Activated CD8-positive, alpha-beta memory T cell treated with anti-CD3 and anti-CD28 coated beads, Interleukin-2, amount 50 U/mL, for 24 hours (primary cell): ENCODE measurements around the gene MAX.
"Not testable (repeated sequence)": the region's sequence is repeated elsewhere in the genome, so short reads cannot be mapped to it uniquely, and the experiment has no call there.

Experiments used
- DNase-seq: peaks from one replicate; pipeline ENCODE4 v3.0.0-alpha.2; 2020; ENCODE audit errors: extremely low read depth

Gene MAX

DNA sequence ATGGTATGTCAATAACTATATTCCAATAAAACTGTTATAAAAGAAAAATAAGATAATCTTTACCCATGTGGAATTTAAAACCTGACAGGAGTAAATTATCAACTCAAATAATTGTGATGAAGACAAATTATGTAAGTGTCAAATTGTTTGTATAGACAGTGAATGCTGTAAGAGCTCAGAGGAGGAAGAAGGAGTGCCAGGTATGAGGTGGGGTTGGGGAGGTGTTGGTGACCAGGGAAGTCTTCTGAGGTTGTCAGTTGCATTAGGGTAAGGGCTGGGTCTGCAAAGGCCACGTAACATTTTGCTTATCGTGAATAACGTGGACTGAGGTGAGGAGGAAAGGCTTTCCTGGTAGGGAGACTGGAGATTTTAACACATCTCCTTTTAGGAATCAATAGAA, 2.5 kb upstream of the MAX start:
- DNase-seq = no peak

DNA sequence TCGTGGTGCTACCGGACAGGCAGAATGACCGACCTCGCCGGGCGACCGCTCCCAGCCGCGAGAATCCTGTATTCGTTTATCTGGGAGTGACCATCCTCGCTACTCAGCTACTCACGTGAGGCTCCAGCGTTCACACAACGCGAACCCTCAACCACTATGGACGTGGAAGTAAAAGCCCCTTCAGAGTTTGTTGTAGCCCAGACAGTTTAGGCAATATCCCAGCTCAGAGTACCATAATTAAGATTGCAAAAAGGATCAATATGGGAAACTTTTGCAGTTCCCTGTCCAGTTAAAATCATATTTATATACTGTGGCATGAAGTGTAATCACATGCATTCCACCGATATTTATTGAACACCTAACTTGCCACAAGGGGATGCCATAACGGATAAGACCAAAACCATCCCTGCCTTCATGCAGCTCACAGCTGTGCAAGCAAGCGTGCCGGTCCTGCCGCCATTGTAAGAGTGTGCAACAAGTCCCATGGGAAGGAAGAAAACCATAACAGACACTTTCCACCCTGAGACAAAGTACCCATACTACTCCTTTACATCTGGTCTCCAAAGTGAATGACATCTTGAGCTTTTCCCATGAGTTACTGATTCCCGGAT, 938 bp upstream of the MAX start:
- no peak for DNase-seq

DNA sequence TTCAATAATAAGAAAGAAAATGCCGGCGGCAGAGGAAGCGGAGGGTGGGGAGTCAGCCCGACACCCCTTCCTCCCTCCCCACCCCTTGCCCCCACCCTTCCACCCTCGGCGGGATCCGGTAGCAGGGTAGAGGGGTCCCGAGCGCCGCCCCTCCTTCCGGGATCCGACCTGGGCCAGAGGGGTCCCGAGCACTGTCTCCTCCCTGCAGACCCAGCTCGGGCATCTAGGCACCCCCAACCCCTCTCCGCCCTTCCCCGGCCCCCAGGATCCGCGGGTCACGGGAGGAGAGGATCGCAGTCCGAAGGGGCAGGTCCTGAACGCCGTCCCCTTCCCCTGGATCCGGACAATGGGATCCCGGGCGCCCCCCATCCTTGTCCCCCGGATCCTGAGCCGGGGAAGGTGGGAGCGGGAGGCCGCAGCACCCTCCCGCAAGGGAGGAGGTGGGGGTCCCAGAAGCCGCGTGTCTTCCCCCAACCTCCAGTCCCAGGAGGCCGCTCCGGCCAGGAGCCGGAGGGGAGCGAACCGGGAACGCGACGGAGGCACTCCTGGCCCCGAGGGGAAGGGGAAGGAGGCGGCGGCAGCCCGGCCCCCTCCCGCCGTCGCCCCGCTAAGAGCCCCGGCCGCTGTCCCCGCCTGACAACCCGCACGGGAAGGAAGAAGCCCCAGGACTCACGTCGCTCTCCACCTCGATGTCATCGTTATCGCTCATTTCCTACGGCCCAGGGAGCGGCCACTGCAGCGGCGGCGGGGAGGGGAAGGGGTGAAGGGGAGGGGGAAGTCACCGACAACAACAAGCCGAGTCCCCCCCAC, 481 bp downstream of the MAX start:
- no peak for DNase-seq

DNA sequence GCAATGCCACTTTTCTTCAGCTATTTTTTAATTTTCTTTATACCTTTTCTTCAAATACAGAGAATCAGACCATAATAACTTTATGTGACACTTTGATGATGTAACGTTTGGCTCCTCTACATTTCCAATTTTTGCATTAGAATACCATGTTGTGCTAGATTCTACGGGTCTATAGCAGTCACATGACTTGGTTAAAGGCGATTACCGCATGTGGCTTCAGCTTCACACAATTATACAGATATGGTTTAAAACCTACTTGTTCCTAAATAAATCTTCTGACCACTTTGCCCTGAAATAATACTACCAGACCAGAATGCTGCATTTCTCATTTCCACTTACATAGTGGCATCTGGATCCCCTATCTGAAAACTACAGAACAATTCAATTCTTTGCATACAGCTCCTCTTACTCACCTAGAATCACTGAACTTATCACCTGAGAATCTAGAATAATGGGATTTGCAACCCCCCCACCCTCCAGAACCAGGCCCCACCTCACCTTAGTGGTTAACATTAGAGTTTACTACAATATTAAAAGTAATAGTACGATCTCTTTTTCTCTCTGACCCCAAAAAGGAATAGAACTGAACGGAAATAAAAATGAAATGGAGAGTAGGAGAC, 1.3 kb downstream of the MAX start:
- no peak for DNase-seq

DNA sequence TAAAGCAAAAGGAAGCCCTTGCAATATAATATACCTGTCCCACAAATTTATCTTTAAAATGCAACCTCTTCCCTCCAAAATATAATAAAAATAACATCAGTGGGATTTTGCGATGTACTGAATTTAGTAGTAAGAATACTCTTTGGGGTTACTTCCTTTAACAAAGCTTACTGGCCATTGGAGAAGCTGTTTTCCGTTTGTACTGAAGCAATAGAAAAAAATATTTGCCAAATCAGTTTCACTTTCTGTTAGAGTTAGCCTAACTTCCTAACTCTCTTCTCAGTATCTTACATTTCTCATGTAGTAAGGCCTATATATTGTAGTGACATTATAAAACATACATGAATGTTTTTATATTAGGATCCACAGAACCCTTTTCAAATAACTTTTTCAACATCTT, 3.7 kb downstream of the MAX start:
- no peak for DNase-seq

DNA sequence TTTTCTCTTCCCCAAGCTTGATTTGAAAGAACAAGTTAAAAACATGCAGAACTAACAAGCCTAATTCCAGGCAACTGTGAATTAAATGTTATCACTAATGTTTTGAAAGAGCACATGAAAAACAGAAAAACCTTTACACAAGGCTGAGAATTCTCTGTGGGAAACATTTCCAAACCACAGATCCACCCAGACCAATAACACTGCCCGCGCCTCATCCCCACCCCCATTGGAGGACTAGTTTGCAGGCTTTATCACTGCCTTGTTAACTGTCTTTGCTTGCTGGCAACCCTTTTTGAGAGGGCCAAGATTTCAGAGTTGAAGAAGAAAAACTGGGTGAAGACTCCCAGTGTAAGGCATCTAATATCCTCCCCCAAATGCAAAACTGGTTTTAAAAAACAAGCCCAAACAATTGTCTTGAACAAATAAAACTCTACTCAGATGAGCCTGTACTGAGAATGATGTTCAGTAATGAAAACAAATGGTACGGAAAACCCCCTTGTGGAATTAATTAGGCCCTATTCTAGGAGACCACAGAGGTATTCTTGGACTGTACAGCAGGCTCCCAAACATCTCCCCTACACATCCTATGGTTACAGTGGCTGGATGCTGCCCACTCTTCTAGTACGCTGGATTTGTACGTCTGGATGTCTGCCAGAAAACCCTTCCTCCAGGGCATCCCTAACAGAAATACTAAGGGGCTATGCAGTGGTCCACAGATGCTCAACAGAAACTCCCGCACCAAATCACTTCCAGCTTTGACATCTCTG, 5.8 kb downstream of the MAX start:
- DNase-seq = no peak

DNA sequence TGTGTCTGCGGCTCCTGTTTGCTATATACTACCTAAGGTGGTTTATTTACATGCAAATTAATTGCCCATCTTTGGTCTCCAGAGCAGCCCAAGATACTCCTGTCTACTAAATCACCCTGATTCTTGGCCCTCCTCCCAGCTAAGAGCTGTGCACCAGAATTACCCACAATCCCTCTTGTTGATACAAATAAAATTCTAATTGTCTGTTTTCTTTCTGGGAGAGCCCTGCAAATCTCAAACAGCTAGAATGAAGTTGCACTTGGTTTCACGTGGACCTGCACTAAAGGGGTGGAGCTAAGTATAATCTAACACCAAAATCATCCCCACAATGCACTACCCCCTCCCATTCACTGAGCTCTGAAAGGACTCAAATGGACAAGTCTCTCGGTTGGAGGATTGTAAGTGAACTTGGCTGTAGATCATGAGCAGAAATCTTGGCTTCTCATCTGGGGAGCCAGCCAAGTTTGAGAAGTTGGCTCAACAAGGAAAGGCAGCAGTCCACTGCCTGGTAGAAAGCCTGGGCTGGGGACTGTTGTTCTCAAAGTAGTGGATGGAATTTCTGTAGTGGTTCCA, 6.6 kb downstream of the MAX start:
- no peak for DNase-seq

DNA sequence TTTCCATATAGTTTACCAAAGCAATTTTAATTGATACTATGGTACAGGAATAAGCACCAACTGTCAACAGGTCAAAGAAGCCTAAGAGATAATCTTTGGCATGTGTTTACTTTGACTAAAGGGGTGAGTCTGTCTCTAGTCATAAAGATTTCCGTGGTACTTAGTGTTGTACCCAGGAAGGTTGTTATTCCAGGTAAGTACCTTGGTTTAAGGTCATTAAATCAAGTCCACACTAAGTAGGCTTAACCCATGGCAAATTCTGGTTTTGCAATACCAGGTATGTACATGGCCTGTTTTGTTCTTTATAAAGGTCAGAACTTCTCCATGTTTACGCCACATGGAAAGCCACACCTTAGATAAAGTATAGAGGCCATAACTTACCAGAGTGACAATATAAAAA, 10.0 kb downstream of the MAX start:
- no peak for DNase-seq

DNA sequence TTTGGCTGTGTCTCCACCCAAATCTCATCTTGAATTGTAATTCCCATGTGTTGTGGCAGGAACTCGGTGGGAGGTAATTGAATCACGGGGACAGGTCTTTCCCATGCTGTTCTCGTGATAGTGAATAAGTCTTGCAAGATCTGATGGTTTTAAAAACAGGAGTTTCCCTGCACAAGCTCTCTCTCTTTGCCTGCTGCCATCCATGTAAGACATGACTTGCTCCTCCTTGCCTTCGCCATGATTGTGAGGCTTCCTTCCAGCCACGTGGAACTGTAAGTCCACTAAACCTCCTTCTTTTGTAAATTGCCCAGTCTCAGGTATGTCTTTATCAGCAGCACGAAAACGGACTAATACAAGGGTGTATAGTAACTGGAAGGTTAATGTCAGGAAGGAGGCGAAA, 14.5 kb downstream of the MAX start:
- DNase-seq = not testable (repeated sequence)

DNA sequence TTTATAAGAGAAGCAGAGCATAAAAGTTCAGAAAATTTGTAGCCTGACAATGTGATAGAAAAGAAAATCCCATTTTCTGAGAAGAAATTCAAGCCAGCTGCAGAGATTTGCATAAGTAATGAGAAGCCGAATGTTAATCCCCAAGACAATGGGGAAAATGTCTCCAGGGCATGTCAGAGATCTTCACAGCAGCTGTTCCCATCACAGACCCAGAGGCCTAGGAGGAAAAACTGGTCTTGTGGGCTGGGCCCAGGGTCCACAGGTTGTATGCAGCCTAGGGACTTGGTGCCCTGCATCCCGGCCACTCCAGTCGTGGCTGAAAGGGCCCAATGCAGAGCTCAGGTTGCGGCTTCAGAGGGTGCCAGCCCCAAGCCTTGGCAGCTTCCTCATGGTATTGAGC, 15.6 kb downstream of the MAX start:
- not testable (repeated sequence) for DNase-seq

DNA sequence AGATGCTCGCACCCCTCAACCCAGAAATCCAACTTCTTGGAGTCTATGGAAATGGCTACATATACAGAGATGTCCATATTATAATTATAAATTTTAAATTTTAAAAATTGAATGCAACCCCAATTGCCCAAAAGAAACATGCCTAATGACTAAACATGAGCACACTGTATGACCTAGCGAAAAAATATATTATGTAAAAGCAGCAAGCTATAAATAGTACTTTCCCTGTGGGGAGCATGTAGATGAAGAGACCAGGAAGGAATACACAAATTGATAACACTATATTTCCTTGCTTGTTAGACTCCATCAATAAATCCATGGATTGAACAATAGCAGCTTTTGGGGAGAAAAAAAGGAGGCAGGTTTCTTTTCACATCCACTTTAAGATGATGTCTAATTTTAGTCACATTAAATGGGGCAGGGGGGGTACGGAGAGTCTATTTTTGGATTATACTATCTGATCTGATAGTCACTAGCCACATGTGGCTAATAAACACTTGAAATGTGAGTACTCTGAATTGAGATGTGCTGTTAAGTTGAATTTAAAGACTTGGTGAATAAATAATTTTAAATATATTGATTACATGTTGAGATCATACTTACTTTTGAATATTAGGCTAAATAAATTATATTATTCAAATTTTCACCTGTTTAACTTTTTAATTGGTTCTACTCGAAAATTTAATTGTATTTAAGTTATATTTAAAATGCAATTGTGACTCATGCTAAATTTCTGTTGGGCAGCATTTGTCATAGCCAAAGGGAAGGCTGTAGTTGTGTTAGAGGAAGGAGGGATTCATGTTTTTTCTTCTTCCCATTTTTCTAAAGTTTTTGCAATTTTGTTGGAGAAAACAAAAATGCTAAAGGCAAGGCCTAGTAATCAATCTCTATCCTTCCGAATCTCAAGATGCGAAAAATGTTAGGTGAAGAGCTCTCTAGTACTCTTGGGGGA, 17.5 kb downstream of the MAX start:
- DNase-seq = no peak

DNA sequence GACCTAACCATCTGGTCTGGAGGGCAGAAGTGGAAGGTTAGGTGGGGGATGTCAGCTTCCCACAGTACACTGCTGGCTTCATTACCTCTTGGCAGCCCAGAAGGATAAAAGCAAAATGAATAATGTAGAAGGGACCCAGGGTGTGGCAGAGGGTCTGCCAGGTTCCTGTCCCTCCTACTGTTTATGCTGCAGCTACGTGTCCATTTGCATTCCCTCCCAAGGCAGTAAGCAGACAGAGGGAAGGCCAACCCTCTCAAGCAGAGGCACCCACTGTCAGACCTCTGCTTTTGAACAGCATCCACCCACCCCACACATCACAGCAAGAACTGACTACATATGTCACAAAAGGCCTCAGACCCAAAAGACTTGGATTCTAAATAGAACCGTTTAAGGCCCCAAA, 19.4 kb downstream of the MAX start:
- no peak for DNase-seq

DNA sequence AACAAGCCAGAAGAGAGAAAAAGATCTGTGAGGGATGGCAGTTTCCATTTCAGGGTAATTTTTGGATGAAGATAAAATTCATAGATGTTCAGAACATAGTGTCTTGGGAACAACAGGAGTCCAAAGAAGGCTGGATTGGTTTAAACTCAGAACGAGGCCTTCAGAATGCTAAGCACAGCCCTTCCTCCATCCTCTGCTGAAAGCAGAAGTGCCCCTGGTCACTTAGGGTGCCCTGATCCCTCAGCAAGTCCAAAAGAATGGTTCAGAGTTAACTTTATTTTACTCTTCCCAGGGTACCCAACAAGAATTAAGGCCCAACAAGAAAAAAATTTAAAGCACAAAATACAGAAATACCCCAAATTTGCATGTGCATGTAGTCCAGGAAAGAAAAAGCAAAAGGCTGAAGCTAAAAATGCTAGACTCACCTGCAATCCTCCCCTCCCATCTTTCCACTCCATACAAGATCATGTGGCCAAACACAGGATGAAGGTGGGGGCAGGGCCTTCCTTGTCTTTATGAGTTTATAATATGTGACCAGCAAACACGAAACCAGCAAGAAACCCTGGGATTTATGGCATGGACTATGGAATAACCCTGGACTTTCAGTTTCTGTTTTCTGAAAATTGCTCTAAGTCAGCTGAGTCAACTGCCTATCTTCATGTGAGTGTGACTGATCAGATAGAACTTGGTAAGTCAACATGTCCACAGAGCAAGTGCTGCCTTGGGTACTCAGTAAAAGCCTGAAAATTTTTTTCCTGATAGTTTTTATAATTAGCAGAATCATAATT, 21.2 kb downstream of the MAX start:
- DNase-seq = no peak

DNA sequence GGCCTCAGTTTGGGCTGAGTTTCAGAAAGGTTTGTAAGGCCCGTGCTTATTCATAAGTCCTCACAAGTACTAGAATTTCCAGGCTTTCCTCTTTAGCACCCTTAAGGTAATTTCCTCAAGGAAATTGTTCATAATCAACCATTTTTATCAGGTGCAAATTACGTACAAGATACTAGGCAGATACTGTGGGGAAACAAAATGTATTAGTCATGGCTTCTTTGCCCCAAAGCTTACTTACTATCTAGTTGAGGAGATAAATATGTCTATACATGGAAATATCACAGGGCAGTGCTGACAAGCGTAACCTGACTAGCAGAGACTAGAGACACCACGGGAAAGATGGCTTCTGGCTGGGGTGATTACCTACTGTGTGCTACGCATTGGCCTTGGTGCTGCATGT, 22.5 kb downstream of the MAX start:
- DNase-seq = no peak

DNA sequence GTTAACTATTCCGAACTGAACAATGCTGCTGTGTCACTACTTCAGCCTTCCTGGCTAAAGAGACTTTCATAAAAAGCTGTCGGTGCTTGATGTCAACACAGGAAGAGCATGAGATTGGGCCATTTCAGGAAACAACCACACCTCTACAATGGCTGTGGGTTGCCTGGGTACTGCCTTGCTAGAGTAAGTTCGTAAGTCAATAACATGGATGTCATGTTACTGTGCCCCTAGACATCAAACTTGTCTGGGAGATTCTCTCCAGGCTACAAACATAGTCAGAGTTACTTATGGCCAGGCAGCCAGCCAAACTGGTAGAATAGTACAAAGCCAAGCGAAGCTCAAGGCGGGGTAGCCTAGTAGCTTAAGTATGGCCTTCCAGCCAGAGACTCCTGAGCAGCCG, 23.1 kb downstream of the MAX start:
- DNase-seq = no peak

DNA sequence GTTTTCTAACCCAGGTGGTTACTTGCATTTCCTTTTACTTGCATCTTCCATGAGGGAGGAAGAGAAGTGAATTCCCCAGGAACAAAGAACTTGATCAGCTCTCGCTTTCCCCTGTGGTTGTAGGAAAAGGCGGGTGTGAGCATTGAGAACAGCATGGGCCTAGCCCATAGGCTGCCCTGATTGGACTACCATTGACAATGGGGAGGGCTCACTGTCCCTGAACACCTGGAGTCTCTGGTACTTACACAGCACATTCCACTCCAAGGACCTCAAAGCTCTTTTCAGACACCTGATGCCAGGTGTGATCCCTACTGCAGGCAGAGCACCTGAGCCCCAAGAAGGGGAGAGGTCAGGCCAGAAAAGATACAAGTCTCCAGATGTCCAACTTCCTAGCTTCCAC, 25.0 kb downstream of the MAX start:
- DNase-seq = no peak

DNA sequence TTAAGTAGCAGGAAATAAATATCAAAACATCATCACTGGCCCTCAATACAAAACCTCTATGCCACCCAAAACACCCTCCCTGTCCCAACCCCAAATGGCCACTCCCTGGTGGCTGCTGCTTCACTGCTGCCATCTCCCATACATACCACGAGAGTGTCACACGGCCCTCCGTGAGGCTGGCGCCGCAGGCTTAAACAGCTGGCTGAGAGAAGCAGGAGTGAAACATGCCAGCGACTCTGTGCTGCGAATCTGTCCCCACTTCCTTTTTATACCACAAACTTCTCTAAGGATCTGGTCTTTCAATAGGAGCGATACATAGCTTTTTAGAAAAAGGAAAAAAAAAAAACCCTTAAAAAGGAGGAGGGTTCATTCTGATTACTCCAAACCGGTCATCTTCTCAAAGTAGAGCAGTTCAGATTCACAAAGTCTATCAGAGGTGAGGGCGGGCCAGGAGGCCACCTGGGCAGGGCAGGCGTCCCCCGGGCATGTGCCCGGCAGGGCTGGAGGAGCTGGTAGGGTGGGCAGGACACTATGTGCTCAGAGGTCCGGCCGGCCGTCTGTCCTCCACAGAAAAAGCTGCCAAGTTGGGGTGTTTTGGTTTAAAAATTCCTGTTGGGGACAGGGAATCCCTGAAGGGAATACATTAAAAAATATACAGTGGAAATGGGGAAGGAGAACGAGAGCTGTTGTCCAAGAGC, 26.5 kb downstream of the MAX start:
- no peak for DNase-seq

DNA sequence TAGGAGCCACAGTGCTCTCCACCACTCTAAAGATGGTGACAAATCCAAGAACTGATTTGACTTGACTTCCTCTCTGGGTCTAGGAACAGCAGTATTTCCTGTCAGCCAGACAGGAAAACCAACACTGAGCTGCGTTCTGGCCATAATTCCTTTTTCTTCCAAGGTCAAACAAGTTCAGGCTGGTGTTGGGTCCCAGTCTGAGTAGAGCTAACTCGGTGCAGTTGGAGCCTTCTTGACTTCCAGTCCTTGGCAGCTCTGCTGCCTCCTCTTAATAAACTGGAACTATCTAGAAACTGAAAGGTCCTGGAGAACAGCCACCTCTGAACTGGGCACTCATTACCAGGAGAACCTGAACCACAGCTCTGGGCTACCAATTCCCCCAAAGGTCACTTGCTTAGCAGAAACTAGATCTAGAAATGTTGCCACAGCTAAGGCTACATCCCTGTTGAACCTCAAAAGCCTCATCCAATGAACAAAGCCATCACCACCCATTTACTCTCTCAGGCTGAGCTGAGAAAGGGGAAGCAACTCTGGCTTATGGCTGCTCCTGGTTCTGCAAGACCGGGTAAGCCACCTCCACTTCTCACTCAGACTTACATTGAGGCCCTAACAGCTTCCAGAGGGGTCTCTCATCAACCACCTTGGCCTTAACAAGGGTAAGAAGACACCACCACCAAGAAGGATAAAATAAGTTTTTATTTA, 27.7 kb downstream of the MAX start:
- DNase-seq = no peak

DNA sequence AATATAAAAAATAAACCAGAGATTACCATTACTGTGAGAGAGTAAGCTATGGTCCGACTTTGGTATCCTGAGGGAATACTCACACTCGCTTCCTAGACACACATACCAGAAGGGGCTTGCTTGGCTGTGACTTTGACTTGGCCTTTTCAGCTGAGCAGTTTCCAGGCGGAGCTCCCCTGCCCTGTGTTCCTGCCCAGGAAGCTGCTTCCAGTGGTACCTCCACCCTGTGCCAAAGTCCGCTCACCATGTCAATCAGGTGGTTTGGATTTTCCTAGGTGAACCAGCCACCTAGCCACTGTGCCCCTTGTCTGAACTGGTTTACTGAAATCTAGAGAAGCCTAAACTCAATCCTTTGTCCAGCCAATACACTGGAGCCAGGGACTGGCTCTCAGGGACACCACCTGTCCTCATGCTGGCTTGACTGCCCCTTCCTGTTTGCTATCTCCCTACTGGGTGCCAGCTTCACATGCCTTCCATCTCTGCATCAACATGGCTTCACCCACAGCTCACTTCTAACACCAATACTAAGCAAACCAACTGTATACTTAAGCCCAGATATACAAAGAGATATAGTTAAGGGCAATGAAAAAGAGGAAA, 28.6 kb downstream of the MAX start:
- DNase-seq = no peak
